ENCODE measurements around the gene RFX1. TPM values are rescaled to one million over a fixed set of nuclear protein-coding genes. Genes with fewer than 3 reads are reported as not detected.
"Not testable (repeated sequence)": the region's sequence is repeated elsewhere in the genome, so short reads cannot be mapped to it uniquely, and the experiment has no call there.

The RFX1 gene
- total and polyA plus RNA-seq, 2 experiments from 2014 or later = 1.7 to 2.5 TPM

- TF ChIP-seq EZH2phosphoT487 (IDR thresholded peaks at IDR 0.05; ENCODE audit: insufficient read depth, low read depth) (no peak), EZH2 (IDR thresholded peaks at IDR 0.05; ENCODE audit: insufficient read depth, poor library complexity, severe bottlenecking) (no peak)
- H2AFZ ChIP-seq = no peak overlapping the region
- no peak for DNase-seq
- H3K79me2 ChIP-seq (ENCODE audit: insufficient read depth) = no peaks in the 10 kb centered on the region
- no peaks in the 10 kb centered on the region for H3K9me3 ChIP-seq (ENCODE audit: low read depth)
- no peak overlapping the region for H3K4me2 ChIP-seq (ENCODE audit: unreplicated experiment)
- H3K27ac ChIP-seq = no peak overlapping the region
- 74 to 80% methylated on average over 12 of the region's 12 CpGs for WGBS, 2 experiments (ENCODE audit: low coverage in 1 of 2, low lambda C conversion rate in 2 of 2, missing lambda C conversion rate in 2 of 2)
- in situ Hi-C loops (cut with MboI) = no loop called here
- no peaks in the 10 kb centered on the region for H3K36me3 ChIP-seq (ENCODE audit: low read depth)
- no peaks in the 10 kb centered on the region for H3K27me3 ChIP-seq (replicated peaks; ENCODE audit: insufficient read depth)
- no peaks in the 10 kb centered on the region for H4K20me1 ChIP-seq (ENCODE audit: insufficient read depth)
- H3K4me1 ChIP-seq (ENCODE audit: insufficient read depth) = no peaks in the 10 kb centered on the region
- no peak overlapping the region for H3K9ac ChIP-seq
- H3F3A ChIP-seq (ENCODE audit: insufficient read depth) = no peaks in the 10 kb centered on the region
- no peak overlapping the region for H3K4me3 ChIP-seq
- H3K9me2 ChIP-seq (ENCODE audit: insufficient read depth) = no peaks in the 10 kb centered on the region
These were observed 32.0 kb downstream of the RFX1 start for GRCh38 chr19:13974073-13974472.

GRCh38 chr19:13973479-13973878, 32.6 kb downstream of the RFX1 start:
- H3F3A ChIP-seq (ENCODE audit: insufficient read depth); H3K79me2 ChIP-seq (ENCODE audit: insufficient read depth); DNase-seq; in situ Hi-C loops (cut with MboI); H3K36me3 ChIP-seq (ENCODE audit: low read depth); H3K4me3 ChIP-seq; H3K9me3 ChIP-seq (ENCODE audit: low read depth); H3K4me2 ChIP-seq (ENCODE audit: unreplicated experiment); H4K20me1 ChIP-seq (ENCODE audit: insufficient read depth); H3K27me3 ChIP-seq (replicated peaks; ENCODE audit: insufficient read depth); H3K27ac ChIP-seq; H3K4me1 ChIP-seq (ENCODE audit: insufficient read depth); H3K9me2 ChIP-seq (ENCODE audit: insufficient read depth); H2AFZ ChIP-seq; H3K9ac ChIP-seq: not testable (repeated sequence)
- 100% methylated on average over 3 of the region's 3 CpGs for WGBS, 2 experiments (ENCODE audit: low coverage in 1 of 2, low lambda C conversion rate in 2 of 2, missing lambda C conversion rate in 2 of 2)

GRCh38 chr19:13972368-13973155, 33.6 kb downstream of the RFX1 start:
- H3K27ac ChIP-seq = no peak overlapping the region
- no peaks in the 10 kb centered on the region for H3K4me1 ChIP-seq (ENCODE audit: insufficient read depth)
- no peaks in the 10 kb centered on the region for H3K36me3 ChIP-seq (ENCODE audit: low read depth)
- no peak for DNase-seq
- H3K9ac ChIP-seq = no peak overlapping the region
- H3K4me2 ChIP-seq (ENCODE audit: unreplicated experiment) = no peak overlapping the region
- 94 to 97% methylated on average over 25 to 35 of the region's 37 CpGs for WGBS, 2 experiments (ENCODE audit: low coverage in 1 of 2, low lambda C conversion rate in 2 of 2, missing lambda C conversion rate in 2 of 2)
- no peaks in the 10 kb centered on the region for H3K79me2 ChIP-seq (ENCODE audit: insufficient read depth)
- no peak for TF ChIP-seq EZH2phosphoT487 (IDR thresholded peaks at IDR 0.05; ENCODE audit: insufficient read depth, low read depth)
- TF ChIP-seq EZH2 (IDR thresholded peaks at IDR 0.05; ENCODE audit: insufficient read depth, poor library complexity, severe bottlenecking) = no peak
- in situ Hi-C loops (cut with MboI) = no loop called here
- H3K27me3 ChIP-seq (replicated peaks; ENCODE audit: insufficient read depth) = no peaks in the 10 kb centered on the region
- H4K20me1 ChIP-seq (ENCODE audit: insufficient read depth) = no peaks in the 10 kb centered on the region
- no peaks in the 10 kb centered on the region for H3K9me3 ChIP-seq (ENCODE audit: low read depth)
- no peak overlapping the region for H2AFZ ChIP-seq
- no peak overlapping the region for H3K4me3 ChIP-seq
- no peaks in the 10 kb centered on the region for H3F3A ChIP-seq (ENCODE audit: insufficient read depth)
- no peaks in the 10 kb centered on the region for H3K9me2 ChIP-seq (ENCODE audit: insufficient read depth)

- H3F3A ChIP-seq (ENCODE audit: insufficient read depth); H3K9me2 ChIP-seq (ENCODE audit: insufficient read depth); H3K27me3 ChIP-seq (replicated peaks; ENCODE audit: insufficient read depth); H3K36me3 ChIP-seq (ENCODE audit: low read depth); DNase-seq; H3K4me2 ChIP-seq (ENCODE audit: unreplicated experiment); H2AFZ ChIP-seq; in situ Hi-C loops (cut with MboI); H3K79me2 ChIP-seq (ENCODE audit: insufficient read depth); H3K27ac ChIP-seq; H3K4me1 ChIP-seq (ENCODE audit: insufficient read depth); H3K4me3 ChIP-seq; H3K9me3 ChIP-seq (ENCODE audit: low read depth); H3K9ac ChIP-seq; H4K20me1 ChIP-seq (ENCODE audit: insufficient read depth): not testable (repeated sequence)
- whole genome bisulfite sequencing, 2 experiments (ENCODE audit: low coverage in 1 of 2, low lambda C conversion rate in 2 of 2, missing lambda C conversion rate in 2 of 2) = 91 to 92% methylated on average over 12 to 15 of the region's 15 CpGs
These were observed 34.3 kb downstream of the RFX1 start for GRCh38 chr19:13971868-13972267.

- Histone ChIP-seq H3K79me2 (ENCODE audit: insufficient read depth) (no peaks in the 10 kb centered on the region), H3K27me3 (replicated peaks; ENCODE audit: insufficient read depth) (no peaks in the 10 kb centered on the region), H3K4me1 (ENCODE audit: insufficient read depth) (no peaks in the 10 kb centered on the region), H2AFZ (no peak overlapping the region), H3K36me3 (ENCODE audit: low read depth) (no peaks in the 10 kb centered on the region), H3K4me3 (no peak overlapping the region), H3K9ac (no peak overlapping the region), H4K20me1 (ENCODE audit: insufficient read depth) (no peaks in the 10 kb centered on the region), H3K27ac (no peak overlapping the region), H3K9me2 (ENCODE audit: insufficient read depth) (no peaks in the 10 kb centered on the region), H3K4me2 (ENCODE audit: unreplicated experiment) (no peak overlapping the region), H3F3A (ENCODE audit: insufficient read depth) (peaks cover 3% of the 10 kb centered on the region; the same call in 1 of the 2 replicates), H3K9me3 (ENCODE audit: low read depth) (no peaks in the 10 kb centered on the region)
- TF ChIP-seq EZH2 (IDR thresholded peaks at IDR 0.05; ENCODE audit: insufficient read depth, poor library complexity, severe bottlenecking) = no peak
- no peak for TF ChIP-seq EZH2phosphoT487 (IDR thresholded peaks at IDR 0.05; ENCODE audit: insufficient read depth, low read depth)
- WGBS, 2 experiments (ENCODE audit: low coverage in 1 of 2, low lambda C conversion rate in 2 of 2, missing lambda C conversion rate in 2 of 2) = 89 to 91% methylated on average over 11 to 18 of the region's 18 CpGs
- no peak for DNase-seq
- in situ Hi-C loops (cut with MboI) = no loop called here
These were observed 36.2 kb downstream of the RFX1 start for GRCh38 chr19:13969897-13970296.

Measured in GM23248 (cell line).